Colon (tissue), 2 donors: ENCODE measurements around the gene CLOCK.
"Not testable (repeated sequence)": the region's sequence is repeated elsewhere in the genome, so short reads cannot be mapped to it uniquely, and the experiment has no call there.

ENCODE experiments used
- FAIRE-seq: peaks from 2 replicates; lab custom pipeline; 2012; peaks lifted over from hg19 to GRCh38; lab: Jason Lieb, UNC
- donor health status: control.
- donor health status: control.

Gene CLOCK

GRCh38 chr4:55546756-55547465 is at the start of gene CLOCK:
Gene CLOCK (minus strand): TSS chr4:55546909. CDS start chr4:55482785, 64,124 bp downstream.
- no peak for FAIRE-seq

- no peak for FAIRE-seq
Observed at GRCh38 chr4:55592014-55592413, 45.3 kb upstream of the CLOCK start, which contains the start of gene PDCL2. Gene PDCL2 (minus strand): TSS chr4:55592245. CDS start chr4:55592109, 136 bp downstream.

- FAIRE-seq = no peak
Observed at GRCh38 chr4:55588160-55588559, 41.5 kb upstream of the CLOCK start.

GRCh38 chr4:55582773-55583172 is 36.1 kb upstream of the CLOCK start:
- not testable (repeated sequence) for FAIRE-seq

- no peak for FAIRE-seq
Observed at GRCh38 chr4:55578341-55579010, 31.8 kb upstream of the CLOCK start.

GRCh38 chr4:55575513-55575912 is 28.8 kb upstream of the CLOCK start:
- FAIRE-seq = no peak

GRCh38 chr4:55574252-55574651 is 27.5 kb upstream of the CLOCK start:
- FAIRE-seq = no peak

GRCh38 chr4:55571806-55572205 is 25.1 kb upstream of the CLOCK start:
- no peak for FAIRE-seq

GRCh38 chr4:55568905-55569504 is 22.3 kb upstream of the CLOCK start:
- no peak for FAIRE-seq

GRCh38 chr4:55561889-55562288 is 15.2 kb upstream of the CLOCK start:
- FAIRE-seq = no peak

- FAIRE-seq = no peak
Observed at GRCh38 chr4:55560096-55560495, 13.4 kb upstream of the CLOCK start.

GRCh38 chr4:55554453-55555030 is 7.8 kb upstream of the CLOCK start:
- FAIRE-seq = no peak

- FAIRE-seq = no peak
Observed at GRCh38 chr4:55553441-55554201, 6.9 kb upstream of the CLOCK start.

- not testable (repeated sequence) for FAIRE-seq
Observed at GRCh38 chr4:55551964-55552363, 5.3 kb upstream of the CLOCK start.

- FAIRE-seq = no peak
Observed at GRCh38 chr4:55549888-55550287, 3.2 kb upstream of the CLOCK start.

GRCh38 chr4:55547918-55548317 is 1.2 kb upstream of the CLOCK start:
- no peak for FAIRE-seq

- no peak for FAIRE-seq
Observed at GRCh38 chr4:55547466-55547770, 709 bp upstream of the CLOCK start.

GRCh38 chr4:55546506-55546755 is 278 bp downstream of the CLOCK start:
- no peak for FAIRE-seq

- FAIRE-seq = no peak
Observed at GRCh38 chr4:55545641-55546505, 836 bp downstream of the CLOCK start.

GRCh38 chr4:55545151-55545550 is 1.6 kb downstream of the CLOCK start:
- FAIRE-seq = no peak

GRCh38 chr4:55543858-55544257 is 2.9 kb downstream of the CLOCK start:
- no peak for FAIRE-seq

GRCh38 chr4:55540271-55540670 is 6.4 kb downstream of the CLOCK start:
- FAIRE-seq = no peak
